Stimulated activated naive CD8-positive, alpha-beta T cell treated with anti-CD3 and anti-CD28 coated beads, Interleukin-15, Interleukin-2, amounts not matched to agents 100 U/mL and 50 U/mL, for 24 hours (primary cell): ENCODE measurements around the gene ZNF70.

Experiments
- ATAC-seq: fragments of 150-1000 bp; cut with Tn5 transposase; one replicate; pipeline ENCODE4 v1.10.0; 2021
- DNase-seq: peaks from one replicate; pipeline ENCODE4 v3.0.0; 2021

Gene ZNF70

GRCh38 chr22:23750714-23751440, at the start of gene ZNF70:
TSS of gene ZNF70 (minus strand) at chr22:23751112. CDS start at chr22:23745140, 5,972 bp downstream.
- DNase-seq (peak; percentile 88), ATAC-seq (peak; percentile 98)

GRCh38 chr22:23796461-23796860, 45.5 kb upstream of the ZNF70 start:
- ATAC-seq (no peak), DNase-seq (no peak)

DNA sequence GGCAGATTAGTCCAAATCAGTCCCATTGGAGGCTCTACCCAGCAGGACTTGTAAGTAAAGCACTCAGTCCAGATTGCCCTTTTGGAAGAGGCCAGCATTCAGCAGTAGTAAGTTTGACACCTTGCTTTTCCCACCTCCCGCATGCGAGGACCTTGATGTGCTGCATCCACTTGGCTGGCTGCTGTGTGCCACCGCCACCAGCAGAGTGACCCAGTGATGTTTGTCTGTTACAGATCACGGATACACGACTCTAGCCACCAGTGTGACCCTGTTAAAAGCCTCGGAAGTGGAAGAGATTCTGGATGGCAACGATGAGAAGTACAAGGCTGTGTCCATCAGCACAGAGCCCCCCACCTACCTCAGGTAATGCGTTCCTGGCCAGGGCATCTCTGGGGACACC, 42.4 kb upstream of the ZNF70 start:
- no peak for ATAC-seq
- DNase-seq: no peak

- no peak for ATAC-seq
- no peak for DNase-seq
Observed at GRCh38 chr22:23791738-23792645, 41.1 kb upstream of the ZNF70 start.

DNA sequence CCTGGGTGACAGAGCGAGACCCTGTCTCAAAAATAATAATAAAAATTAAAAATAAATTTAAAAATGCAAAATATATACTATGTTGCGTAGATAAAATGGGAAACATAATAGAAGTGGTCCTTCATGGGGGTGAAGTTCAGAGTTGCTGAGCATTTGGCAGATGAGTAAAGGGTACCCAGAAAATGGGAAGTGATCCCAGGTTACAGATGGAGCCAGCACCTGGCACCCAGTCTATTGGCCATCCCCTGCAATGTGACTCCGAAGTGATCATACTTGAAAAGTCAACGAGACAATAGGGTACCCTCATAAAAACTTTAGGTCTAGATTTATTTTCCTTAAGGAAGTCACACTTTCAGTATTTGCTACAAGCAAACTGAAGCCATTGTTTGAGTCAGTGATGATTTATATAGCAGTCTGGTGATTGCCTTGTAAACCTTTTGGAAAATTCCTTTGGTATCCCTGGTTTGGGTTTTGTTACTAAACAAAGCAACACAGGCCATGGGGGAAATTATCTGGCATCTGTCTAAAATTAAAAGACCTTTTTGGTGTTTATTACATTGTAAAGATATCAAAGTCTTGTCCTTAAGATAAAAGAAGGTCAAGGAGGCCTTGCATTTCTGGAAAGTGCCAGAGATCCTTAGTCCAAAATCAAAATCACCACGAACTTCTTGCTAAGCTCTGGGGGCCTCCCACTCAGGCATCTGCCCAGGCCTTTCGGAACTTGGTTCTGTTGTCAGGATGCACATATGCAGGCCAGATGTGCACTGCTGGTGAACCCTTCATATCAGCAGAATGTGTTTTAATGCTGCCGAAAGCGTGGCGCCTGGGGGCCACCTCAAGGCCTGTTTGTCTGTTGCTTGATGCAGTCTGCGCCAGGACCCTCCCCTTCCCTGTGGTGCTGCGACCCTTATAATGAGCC, 40.2 kb upstream of the ZNF70 start:
- no peak for DNase-seq
- no peak for ATAC-seq

DNA sequence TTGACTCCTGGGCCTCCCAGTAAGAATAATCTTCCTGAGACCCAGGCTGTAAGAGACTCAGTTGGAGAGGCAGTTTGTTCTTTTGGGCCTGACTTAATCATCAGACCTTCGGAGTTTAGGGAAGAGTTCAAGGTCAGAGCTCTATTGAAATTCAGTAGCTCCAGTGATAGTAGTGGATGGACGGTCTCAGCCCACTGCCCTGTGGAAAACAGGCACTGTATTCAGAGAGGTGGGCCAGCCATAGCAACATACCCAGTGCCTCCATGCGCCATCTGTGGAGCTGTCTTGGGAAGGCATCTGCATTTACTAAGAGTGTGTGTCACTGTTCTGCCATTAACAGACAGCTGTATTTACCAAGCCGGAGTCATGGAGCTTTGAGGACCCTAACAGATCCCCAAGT, 38.7 kb upstream of the ZNF70 start:
- ATAC-seq (no peak), DNase-seq (no peak)

DNA sequence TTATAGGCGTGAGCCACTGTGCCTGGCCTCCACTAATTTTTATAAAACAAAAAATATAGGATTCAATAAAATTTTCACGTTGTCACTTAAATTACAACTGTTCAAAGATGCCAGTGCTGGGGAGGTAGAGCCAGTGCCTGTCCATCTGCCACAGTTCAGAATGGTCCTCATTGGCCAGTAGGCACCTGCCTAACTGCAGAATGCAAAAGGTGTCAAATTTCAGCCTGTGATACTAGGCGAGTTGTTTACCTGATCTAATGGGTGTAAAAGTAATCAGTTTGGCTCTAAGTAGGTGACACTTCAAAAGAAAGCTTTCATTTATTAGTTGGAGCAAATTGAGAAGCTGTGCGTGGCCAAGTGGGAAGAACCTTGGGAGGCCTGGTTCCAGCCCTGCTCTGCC, 38.2 kb upstream of the ZNF70 start:
- no peak for ATAC-seq
- no peak for DNase-seq

- no peak for DNase-seq
- ATAC-seq: no peak
Observed at GRCh38 chr22:23787910-23788309, 37.0 kb upstream of the ZNF70 start.

DNA sequence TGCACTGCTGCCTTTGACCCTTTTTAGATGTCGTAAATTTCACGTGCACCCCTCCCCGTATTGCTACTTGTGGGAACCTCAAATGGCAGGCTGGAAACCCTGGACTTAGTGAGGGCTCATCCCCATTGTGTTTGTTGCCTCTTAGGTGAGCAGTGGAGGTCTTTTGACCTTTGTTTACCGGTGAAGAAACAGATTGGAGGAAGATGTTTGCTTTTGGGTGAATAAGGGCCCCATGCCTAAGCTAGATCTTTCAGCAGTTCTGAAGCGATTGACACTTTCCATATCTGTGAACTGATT, 36.6 kb upstream of the ZNF70 start:
- no peak for DNase-seq
- ATAC-seq: no peak

- ATAC-seq (peak; percentile 83), DNase-seq (peak; percentile 92)
Observed at GRCh38 chr22:23786752-23787599, 36.1 kb upstream of the ZNF70 start, which contains the start of gene SMARCB1. TSS of gene SMARCB1 (plus strand) at chr22:23786966. CDS start at chr22:23787170, 204 bp downstream.

DNA sequence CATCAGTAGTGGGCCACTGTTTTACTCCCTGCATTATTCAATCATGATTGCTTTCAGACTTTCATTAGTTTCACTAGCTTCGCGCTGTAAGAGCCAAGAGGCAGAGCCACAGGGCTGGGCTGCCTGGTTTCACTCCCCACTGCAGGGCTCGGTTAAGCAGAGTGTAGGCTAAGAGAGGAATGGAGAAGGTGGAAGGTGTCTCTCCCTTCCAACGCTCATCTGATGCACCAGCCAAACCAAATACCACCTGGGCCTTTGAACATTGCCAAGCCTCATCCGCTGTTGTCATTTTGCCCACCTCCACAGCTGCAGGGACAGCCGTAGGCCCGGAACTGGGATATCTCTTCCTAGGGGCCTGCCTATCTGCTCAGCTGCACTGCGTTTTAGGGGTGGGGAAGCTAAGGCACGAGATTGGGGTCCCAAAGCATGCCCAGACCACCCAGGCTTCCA, 35.4 kb upstream of the ZNF70 start:
- DNase-seq (peak; percentile 37), ATAC-seq (peak; percentile 5)

DNA sequence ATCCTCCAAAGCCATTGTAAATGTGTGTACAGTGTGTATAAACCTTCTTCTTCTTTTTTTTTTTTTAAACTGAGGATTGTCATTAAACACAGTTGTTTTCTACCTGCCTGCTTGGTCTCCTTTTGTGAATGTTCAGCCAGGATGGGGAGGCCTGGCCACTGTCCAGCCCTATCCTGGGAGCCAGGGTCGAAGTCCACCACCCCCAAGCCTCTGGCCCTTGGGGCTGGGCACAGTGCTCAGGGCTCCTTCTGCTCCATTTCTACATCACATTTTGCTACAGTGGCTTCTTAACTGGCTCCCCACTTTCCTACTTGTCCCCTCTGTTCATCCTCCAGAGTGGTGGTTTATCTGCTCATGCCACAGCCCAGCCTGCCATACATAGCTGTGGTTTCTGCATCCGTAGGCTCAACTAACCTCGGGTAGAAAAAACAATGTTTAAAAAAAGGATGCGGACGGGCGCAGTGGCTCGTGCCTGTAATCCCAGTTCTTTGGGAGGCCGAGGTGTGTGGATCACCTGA, 33.4 kb upstream of the ZNF70 start:
- ATAC-seq: no peak

GRCh38 chr22:23783265-23784150, 32.6 kb upstream of the ZNF70 start:
- ATAC-seq (no peak), DNase-seq (no peak)

More for the DNA sequence above, 33.4 kb upstream of the ZNF70 start:
- DNase-seq: no peak

GRCh38 chr22:23782703-23783102, 31.8 kb upstream of the ZNF70 start:
- ATAC-seq: no peak
- DNase-seq: no peak

GRCh38 chr22:23782252-23782651, 31.3 kb upstream of the ZNF70 start:
- ATAC-seq (no peak), DNase-seq (no peak)

- no peak for DNase-seq
- ATAC-seq: no peak
Observed at GRCh38 chr22:23781511-23782183, 30.7 kb upstream of the ZNF70 start.

DNA sequence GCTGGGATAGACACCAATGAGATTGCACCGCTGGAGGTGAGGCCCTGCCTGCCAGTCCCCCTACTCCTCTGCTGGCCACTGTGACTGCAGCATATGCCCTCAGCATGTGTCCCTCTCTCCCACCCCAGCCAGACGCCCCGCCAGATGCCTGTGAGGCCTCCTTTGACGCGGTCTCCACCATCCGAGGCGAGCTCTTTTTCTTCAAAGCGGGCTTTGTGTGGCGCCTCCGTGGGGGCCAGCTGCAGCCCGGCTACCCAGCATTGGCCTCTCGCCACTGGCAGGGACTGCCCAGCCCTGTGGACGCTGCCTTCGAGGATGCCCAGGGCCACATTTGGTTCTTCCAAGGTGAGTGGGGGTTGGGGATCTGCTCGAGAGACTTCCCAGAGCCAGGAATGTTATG, 30.2 kb upstream of the ZNF70 start:
- ATAC-seq (no peak), DNase-seq (no peak)

GRCh38 chr22:23780146-23780748, 29.3 kb upstream of the ZNF70 start:
- ATAC-seq: no peak
- no peak for DNase-seq

- DNase-seq (no peak), ATAC-seq (no peak)
Observed at GRCh38 chr22:23779731-23780130, 28.8 kb upstream of the ZNF70 start.
